HG03571 (cell line): ENCODE results near the gene RPAP3.
A peak's percentile ranks its signal among the peaks of the same experiment; 100 is the strongest.

Experiments used
- ATAC-seq: cut with Tn5 transposase; IDR thresholded peaks from one replicate; pipeline ENCODE4 v1.9.1; 2021; ENCODE audit not compliant: unreplicated experiment

The RPAP3 gene

GRCh38 chr12:47743311-47743860, 37.6 kb upstream of the RPAP3 start:
- ATAC-seq, result no peak

DNA sequence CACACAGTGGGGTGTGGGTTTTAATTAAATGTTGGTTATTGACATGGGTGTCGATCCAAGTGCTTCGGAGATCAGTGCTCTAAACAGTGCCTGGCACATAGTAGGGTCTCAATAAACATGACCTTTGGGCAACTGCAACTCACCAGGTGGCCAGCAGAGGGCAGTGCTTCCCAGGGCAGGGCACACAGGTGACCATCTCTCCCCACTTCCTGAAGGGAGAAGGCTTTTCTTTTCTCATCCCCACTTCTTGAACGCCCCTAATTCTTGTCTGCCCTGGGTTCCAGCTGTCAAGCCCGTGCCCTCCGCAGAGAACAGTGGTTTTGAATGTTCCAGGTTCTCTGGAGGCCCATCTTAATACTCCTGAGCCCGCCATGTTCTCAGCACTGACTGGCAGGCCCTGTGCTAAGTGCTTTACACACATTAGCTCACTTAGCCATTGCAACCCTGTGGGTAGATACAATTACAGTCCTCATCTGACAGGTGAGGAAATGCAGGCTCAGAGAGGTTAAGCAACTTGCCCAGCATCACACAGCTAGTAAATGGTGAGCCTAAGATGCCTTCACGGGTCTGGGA, 36.5 kb upstream of the RPAP3 start:
- no peak for ATAC-seq

DNA sequence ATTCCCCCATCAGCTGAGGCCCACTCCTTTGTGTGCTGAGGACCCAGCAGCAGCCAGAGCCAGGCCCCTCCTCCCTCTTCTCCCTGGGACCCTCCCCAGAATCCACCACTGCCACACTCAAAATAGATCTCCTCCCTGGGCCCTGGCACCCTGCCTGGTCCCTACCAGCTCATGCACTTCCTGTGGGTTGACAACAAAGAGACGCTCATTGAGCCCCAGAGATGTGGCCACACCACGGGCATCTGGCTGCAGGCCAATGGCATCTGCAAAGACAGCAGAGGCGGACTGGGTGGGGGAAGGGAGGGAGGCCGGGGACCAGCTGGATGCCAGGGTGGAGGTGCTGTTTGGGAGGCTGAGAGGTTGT, 35.5 kb upstream of the RPAP3 start:
- ATAC-seq, result no peak

DNA sequence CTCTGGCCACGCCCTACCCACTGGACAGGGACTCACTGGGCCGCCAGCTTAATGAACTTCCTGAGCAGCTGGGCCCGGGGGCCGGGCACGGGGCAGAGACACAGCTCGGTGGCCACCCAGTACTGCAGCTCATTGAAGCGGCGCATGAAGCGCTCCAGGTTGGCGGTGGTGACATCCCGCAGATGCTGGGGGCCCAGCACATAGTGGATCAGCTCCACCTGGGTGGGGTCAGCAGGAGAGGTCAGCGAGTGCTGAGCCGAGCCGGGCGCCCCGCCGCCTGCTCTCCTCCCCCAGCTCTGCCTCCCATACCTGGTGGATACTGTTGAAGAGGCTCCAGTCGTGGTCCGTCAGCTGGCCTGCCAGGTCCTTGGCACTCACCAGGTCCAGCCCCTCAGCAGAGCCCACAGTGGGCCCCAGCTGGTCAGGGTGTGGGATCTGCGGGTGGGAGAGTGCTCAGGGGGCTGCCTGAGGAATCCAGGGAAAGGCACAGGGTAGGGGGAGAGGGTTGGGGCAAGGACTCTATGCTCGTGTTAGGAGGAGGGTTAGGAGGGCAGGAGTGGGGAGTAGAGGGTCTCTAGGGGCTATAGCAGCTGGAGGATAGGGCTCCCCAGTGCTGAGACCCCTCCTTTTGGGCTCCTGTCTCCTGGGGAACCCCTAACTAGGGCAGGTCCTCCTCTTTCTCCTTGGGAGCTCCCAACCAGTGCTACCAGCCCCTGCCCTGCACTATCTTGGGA, 34.9 kb upstream of the RPAP3 start:
- ATAC-seq, result peak; percentile 52

GRCh38 chr12:47739979-47740378, 34.1 kb upstream of the RPAP3 start:
- ATAC-seq, result peak; percentile 58

GRCh38 chr12:47739297-47739696, 33.5 kb upstream of the RPAP3 start:
- ATAC-seq, result no peak

DNA sequence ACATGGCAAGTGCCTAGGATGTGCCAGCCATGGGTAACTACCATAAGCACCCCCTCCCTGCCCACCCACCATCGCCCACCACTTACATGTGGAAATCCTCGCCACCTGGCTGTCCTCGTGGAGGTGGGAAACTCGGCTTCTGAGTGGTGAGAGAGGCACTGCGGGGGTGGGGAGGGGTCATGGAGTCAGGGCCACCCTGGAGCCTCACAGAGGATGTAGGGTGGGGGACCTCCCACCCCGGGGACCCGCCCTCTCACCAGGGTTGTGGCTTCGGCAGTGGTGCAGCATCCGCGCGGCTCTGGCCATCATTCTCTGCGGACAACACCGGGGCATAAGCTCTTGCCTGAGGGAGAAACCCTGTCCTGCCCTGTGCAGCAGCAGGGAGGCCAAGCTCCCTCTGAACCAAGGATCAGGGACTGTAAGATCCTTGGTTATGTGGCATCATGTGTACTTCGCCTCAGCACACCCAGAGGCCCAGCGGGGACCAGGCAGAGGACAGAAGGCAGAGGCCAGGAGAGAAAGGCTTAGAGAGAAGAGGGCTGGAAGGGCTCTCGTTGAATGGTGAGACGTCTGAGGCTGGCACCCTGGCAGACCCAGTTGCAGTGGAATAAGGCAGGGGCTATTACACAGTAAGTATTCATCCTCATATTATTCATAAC, 32.2 kb upstream of the RPAP3 start:
- no peak for ATAC-seq

- no peak for ATAC-seq
Observed at GRCh38 chr12:47736877-47737676, 31.2 kb upstream of the RPAP3 start.

- no peak for ATAC-seq
Observed at GRCh38 chr12:47736216-47736615, 30.4 kb upstream of the RPAP3 start.

DNA sequence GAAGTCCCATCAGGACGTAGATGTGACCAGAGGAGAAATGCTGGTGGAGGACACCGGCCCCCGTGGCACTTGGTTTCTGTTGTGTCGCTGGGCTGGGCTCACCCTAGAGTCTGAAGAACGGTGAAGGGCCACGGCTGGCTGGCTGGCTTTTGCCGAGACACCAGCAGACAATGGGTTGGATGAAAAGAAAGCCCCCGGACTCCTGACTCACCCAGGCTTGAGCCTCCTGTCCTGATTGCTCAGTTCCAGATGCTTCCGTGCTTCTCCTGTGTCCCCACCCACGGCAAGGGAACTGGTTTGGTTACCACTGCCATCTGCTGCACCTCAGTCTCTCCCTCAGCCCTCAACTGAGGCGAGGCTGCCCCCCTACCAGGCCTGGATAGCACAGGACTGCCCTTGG, 29.8 kb upstream of the RPAP3 start:
- no peak for ATAC-seq

DNA sequence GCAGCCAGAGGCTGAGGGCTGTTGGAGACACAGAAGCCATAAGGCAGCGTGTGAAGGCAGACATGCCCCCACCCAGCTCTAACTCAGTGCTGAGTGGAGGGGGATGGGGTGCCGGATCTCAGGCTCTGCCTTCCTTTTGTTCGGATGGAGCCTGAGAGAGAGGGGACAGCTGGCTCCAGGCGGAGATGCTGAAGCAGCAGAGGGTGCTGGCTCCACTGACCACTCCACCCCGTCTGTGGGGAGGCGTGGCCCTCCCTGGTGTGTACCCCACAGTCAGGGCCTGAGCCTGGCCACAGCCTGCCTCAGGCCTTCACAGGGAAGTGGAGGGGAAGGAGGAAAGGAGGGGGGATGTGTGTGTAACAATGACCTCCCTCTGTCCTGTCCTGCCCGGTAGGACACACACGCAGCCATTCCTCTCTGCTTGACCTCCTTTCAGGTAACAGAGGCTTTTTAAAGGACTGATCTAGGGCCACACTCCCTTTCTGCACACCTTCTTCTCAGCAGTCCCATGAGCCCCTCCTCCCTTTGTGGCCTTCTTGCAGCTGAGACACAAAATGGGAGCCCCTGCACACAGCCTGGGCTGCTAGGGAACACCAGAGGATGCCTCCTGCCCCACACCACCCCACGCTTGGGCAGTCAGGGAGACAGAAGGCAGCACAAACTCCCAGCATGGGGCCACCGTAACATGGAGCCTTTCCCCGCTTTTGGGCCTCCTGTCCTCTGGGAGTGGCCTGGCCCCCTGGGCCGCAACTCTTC, 29.1 kb upstream of the RPAP3 start:
- no peak for ATAC-seq

- ATAC-seq, result no peak
Observed at GRCh38 chr12:47733142-47733541, 27.3 kb upstream of the RPAP3 start.

GRCh38 chr12:47732504-47732903, 26.7 kb upstream of the RPAP3 start:
- ATAC-seq, result no peak

GRCh38 chr12:47731723-47732122, 25.9 kb upstream of the RPAP3 start:
- ATAC-seq, result no peak

DNA sequence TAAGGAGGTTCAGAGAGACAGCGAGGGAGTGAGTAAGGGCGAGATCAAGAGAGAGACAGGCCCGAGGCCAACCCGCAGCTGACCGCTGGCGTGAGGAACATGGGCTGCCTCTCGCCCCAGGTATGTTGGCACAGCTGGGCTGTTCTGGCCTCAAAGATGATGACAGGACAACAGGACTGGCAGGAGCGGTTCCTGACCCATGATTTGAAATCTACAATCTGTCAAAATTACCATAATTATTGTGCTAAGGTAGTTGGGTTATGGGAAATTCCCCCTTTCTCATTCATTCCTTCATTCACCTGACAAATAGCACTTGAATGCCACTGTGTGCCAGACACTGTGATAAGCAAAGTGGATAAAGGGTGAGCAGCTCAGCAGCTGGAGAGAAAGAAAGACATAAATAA, 24.5 kb upstream of the RPAP3 start:
- no peak for ATAC-seq

- no peak for ATAC-seq
Observed at GRCh38 chr12:47729233-47729632, 23.4 kb upstream of the RPAP3 start.

DNA sequence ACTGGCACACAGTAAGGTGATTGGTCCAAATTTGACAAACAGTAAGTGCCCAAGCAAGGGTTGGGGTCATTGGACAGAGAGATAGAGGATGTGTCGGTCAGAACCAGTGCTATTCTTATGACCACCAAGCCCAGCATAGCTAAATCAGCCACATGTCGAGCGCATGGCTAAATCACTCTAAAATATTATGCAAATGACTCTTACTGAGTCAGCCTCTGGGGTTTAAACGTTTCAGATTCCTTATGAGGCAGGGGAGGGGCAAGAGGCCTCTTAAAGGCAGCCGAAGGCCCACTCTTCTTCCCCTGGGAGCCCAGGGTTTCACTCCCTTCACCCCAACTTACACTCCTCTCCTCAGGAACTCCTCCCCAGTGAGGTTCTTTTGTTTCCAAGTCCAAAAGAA, 20.1 kb upstream of the RPAP3 start:
- ATAC-seq, result peak; percentile 73

GRCh38 chr12:47725091-47725772, 19.4 kb upstream of the RPAP3 start, which contains the start of gene ENDOU:
ENDOU (minus strand) TSS chr12:47725490; CDS start chr12:47725413, 77 bp downstream.
- ATAC-seq, result no peak

GRCh38 chr12:47722941-47723631, 17.3 kb upstream of the RPAP3 start:
- no peak for ATAC-seq
